SKM-1 treated with dmso at 0.1 percent for 144 hours (cell line): Measurements from ENCODE around the gene CAP1.

Experiments used
- DNase-seq: peaks from one replicate; lab custom pipeline; 2025; ENCODE audit not compliant: unreplicated experiment; lab: John Stamatoyannopoulos, UW

The CAP1 gene

GRCh38 chr1:40094466-40095110 lies 54.1 kb downstream of the CAP1 start:
- no peak for DNase-seq

- no peak for DNase-seq
Measured at GRCh38 chr1:40095806-40096205, 55.3 kb downstream of the CAP1 start.

DNA sequence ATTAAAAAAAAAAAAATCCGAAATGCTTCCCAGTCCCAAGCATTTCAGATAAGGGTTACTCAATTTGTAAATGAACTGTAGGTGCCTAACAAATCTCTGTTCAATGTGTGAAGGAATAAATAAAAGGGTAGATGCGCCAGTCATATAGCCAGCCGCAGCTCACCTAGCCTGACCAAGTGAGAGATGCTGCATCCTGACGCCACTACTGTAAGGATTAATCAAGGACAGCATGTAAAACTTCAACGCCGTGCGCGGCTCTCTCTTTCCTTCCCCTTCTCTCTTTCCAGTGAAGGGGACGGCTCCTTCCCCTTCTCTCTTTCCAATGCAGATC lies 56.1 kb downstream of the CAP1 start:
- DNase-seq, result no peak

GRCh38 chr1:40096977-40097782 lies 56.7 kb downstream of the CAP1 start, which contains the start of gene PPT1:
PPT1 (minus strand) TSS chr1:40097252; CDS start chr1:40097238, 14 bp downstream.
- peak; percentile 42 for DNase-seq

DNA sequence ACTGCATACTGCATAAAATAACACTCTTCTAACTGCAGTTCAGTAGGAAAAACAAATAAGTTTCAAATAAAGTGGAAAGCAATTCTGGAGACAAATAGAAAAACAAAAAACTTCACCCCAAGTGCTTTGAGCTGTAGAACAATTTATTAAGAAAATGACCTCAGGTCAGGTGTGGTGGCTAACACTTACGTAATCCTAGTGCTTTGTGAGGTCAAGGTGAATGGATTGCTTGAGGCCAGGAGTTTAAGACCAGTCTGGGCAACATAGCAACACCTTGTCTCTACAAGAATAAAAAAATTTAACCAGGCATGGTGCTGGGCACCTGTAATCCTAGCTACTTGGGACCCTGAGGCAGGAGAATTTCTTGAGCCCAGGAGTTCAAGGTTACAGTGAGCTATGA lies 61.5 kb downstream of the CAP1 start:
- DNase-seq, result no peak

DNA sequence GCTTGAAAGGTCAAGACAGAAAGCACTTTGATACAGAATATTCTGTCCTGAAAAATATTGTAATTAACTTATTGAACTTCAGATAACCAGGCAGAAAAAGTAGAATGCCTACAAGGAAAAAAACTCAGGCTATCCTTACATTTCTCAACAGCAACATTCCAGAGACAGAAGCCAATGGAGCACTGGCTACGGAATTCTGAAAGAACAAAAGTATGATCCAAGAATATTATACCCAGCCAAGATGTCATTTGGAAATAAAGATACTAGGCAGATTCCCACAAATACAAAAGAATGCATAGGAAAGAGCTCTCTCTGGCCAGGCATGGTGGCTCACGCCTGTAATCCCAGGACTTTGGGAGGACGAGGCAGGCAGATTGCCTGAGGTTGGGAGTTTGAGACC lies 62.4 kb downstream of the CAP1 start:
- DNase-seq, result no peak

GRCh38 chr1:40105028-40105427 lies 64.5 kb downstream of the CAP1 start:
- DNase-seq, result no peak

- DNase-seq, result no peak
Measured at GRCh38 chr1:40107290-40107959, 66.9 kb downstream of the CAP1 start.

- no peak for DNase-seq
Measured at GRCh38 chr1:40110389-40110788, 69.9 kb downstream of the CAP1 start.

DNA sequence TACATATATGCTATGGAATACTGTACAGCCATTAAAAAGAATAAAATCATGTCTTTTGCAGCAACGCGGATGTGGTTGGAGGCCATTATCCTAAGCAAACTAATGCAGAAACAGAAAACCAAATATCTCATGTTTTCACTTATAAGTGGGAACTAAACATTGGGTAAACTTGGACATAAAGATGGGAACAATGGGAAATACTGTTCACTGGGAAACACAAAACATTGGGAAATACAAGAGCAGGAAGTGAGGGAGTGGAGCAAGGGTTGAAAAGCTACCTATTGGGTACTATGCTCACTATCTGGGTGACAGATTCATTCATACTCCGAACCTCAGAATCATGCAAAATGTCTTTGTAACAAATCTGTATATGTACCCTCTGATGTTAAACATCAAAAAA lies 73.9 kb downstream of the CAP1 start:
- no peak for DNase-seq

DNA sequence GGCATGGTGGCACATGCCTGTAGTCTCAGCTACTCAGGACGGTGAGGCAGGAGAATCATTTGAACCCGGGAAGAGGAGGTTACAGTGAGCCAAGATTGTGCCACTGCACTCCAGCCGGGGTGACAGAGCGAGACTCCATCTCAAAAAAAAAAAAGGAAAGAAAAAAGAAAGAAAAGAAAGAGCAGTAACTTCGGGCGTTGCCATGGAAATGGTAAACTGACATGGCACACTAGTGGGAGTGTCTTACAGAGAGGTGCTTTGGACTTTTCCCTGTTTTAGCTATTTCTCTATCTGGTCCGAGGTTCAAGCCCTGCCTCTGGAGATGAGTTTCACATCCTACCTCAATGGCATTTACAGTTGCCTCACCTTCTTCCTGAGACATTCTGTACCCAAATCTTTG lies 79.6 kb downstream of the CAP1 start:
- DNase-seq, result no peak
